ENCODE results near the gene MPO.

Gene MPO

DNA sequence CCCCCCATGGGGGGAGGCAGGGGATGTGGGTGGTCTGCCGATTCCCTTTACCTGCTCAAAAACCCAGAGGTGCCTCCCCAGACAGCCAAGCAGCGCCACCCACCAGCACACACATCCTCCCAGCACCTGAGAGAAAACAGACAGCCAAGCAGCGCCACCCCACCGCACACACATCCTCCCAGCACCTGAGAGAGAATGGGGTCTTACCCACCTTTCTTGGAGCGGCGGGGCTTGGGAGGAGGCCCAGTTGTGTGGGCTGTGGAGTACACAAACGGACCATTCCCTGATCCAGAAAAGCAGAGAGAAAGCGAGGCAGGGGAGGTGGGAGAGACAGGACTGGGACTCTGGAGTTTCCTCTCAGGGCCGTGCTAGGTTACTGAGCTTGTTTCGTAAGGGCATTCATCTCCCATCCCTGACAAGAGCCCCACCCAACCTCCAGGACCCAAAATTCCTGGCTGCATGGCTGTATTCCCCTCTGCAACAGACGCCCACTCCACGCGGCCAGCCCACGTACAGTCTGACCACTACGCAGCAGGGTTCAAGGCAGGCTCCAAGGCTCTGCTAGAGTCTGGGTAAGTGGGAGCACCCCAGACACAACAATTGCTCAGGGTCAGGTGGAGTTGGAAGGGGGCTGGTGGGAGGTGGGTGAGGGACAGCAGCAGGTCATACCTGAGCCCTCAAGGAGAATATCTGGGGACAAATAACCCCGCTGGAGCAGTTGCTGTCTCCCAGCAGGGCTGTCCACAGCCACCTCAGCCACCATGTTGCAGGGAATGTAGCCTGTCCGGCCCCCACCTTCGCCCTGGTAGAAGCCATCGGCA, 25.6 kb upstream of the MPO start:
- DNase-seq = no peak

DNA sequence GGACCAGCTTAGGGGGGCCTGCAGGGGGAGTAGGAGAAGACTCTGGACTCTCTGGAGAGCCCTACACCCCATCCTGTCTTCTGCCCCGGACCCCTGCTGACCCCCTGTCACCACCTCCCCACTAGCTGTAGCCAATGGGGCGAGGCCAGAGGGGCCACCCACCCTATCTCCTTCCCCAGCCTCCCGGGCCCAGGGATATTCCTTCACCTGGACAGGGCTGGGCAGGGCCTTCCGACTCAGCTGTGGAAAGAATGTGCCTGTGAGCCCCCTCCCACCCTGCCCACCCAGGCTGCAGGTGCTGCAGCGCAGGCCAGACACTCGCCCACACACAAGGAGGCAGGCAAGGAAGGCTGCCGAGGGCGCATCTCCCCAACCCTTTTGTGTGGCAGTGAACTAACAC, 24.9 kb upstream of the MPO start:
- no peak for DNase-seq

DNA sequence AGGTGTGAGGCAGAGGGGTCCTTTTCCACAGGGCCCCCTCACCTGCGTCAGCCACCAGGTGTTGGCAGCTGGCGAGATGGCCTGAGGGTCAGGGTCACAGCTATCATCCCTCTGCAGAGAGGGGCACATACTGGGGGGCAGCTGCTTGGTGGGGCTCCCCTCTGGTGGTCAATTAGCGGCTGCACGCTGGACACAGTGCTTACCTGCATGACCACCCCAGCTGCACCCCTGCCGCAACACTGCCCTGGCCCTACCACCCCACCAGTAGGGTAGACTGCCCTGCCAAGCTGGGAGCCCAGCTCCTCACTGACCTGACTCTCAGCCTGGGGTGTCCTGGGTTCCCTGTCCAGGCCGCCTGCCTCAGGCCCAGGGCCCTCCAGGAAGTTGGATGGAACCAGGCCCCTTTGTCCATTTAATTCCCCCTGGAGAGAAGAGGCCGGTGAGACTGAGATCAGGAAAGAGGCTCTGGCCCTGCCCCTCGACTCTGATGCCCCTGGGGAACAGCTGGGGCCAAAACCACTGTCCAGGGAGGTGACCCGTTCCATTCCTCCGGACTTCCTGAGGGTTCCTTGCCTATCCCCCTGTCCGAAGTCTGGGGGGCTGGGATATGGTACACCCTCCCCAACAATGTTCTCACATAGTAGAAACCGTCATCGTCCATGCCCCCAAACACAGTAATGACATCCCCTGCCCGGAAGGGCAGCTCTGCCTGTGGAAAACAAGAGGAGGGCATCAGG, 24.2 kb upstream of the MPO start:
- DNase-seq = no peak

DNA sequence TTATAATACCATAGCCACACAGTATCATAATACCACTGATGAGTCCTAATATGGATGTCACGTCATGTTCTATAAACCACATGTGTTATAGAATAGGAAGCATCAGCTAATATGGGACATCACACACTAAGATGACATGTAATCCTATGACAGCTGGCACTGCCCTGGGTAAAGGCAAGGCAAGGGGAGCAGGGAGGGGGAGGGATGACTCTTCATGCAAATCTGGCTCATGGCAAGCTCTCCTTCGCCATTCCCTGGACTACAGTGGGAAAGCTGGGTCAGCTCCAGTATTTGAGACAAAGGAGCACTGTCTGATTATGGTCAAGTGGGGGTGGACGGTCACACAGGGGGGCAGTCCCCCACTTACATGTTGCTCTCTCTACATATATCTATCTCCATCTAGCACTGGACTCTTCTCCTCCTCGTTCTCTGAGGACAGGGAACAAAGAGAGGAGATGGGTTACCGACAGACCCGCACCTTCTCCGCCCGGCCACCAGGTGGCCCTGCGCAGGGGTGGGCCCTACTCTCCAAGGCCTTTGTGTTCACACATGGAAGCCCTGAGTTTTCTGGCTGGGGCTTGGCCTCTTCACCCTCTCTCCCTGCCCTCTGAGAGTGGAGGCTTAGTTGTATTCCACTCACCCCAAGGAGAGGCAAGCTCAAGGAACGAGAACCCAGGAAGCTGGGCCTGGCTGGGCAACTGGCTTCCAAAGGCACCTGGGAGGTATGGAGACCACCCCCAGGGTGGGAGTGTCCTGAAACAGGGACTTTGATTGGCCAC, 23.4 kb upstream of the MPO start:
- DNase-seq = peak; percentile 8 to 36

DNA sequence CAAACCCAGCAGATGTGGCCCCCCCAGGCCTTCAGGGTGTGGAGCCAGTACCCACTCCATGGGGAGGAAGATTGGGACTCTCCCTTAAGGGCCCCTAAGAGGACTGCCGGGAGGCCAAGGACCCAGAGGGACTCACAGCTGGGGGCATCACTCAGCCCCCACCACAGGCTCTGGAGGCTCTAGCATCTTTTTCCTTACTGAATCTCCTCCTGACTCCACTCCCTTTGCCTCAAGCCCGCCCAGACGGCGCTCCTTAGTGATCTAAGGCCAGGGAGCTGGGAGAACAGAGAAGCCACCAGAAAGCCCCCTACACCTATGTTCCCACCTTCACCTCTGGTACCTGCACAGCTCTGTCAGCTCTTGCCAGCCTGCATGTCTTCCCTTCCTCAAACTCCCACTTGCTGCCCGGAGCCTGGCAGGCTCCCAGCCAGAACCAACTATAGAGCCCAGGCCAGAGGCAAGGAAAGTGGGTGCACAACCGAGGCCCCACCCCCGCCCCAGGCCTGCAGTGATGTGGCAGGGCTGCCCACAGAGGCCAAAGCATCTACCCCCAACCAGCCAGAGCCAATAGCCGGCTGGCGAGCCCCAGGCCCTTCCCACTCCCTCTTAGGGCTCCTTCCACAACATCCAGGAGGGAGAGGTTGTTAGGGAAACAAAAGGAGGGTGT, 22.3 kb upstream of the MPO start:
- DNase-seq = no peak

DNA sequence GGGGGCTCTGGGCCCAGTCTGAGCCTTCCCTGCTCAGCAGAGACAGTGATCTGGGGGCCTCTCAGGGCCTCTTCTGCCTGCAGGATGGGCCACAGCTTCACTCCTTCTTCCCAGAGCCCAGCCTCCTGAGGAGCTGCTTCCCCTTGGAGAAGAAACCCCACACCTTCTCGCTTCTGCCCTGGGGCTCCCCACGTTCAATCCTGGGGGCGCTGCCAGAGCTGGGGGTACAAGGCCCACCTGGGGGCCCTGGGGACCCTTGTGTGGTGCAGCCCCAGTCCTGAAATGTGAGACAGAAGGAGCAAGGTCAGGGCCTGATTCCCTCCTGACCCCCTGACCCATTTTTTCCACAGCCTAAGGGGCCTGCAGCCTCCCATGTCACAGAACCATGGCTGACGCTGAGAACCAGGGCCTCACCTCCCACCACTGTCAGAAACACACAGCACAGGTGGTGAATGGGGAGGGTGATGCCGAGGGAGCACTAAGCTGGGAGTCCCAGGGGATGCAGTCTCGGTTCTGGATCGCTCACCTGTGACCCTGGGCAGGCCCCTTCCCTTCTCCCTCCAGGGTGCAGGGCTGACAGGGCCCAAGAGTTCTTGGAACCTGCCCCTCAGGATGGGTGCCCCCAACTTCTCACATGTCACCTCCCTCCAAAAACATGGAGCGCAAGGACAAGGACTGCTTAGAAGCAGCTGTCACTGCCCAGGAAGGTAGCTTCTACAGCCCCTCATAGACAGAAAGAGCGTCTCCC, 21.6 kb upstream of the MPO start:
- DNase-seq = no peak

DNA sequence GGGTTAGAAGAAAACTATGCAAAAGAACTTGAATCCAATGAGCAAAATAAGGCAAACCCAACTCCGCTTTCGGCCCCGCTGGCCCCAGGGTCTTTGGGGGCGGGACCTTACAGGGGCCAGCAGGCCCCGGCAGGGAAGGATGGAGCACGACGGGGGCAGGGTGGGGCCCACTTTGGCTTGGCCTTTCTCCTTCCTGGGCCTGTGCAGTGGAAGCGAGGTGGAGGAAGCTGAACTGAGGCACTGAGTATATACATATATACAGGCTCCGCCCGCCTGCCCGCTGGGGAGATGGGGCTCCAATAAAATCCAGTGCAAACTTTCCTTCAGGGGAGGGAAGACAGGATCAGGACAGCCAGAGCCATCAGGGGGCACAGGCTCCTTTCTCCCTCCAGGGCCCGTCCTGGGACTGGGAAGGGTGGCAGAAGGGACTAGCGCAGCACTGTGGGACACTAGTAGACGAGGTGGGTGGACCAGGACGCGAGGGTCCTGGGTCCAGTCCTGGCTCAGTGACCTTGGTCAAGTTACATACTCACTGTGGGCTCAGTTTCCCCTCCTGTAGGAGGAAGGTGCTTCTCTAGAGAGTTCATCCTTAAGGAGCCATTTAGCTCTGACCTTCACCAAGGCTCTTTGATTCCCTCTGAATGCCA, 20.9 kb upstream of the MPO start:
- no peak for DNase-seq

DNA sequence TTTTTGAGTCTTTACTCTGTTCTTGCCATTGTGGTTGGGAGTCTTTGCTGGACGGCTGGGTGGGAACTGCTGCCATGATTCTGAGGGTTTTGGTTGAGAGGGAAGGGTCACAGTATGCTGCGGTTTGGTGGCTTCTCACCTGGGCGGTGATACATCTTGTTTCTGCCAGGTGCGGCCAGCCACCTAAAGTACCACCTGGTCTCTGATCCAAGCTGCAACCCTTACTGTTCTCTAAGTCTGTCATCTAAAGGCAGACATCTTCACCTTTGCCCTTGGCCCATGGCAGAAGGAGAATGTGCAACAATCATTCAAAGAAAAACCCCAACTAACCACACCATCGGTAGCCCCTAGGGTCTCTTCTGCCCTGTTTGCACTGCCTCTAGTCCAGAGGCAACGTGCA, 19.6 kb upstream of the MPO start:
- DNase-seq = no peak

DNA sequence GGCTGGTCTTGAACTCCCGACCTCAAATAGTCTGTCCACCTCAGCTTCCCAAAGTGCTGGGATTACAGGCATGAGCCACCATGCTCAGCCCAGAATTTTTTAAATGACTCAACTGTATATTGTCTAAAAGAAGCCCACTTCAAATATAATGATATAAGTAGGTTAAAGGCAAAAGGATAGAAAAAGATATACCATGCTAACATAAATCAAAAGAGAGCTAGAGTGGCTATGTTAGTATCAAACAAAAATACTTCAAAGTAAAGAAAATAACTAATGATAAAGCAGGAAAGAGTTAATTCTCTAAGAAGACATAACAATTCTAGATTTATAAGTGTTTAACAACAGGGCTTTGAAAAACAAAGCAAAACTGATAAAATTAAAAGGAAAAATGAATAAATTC, 13.3 kb upstream of the MPO start:
- no peak for DNase-seq

DNA sequence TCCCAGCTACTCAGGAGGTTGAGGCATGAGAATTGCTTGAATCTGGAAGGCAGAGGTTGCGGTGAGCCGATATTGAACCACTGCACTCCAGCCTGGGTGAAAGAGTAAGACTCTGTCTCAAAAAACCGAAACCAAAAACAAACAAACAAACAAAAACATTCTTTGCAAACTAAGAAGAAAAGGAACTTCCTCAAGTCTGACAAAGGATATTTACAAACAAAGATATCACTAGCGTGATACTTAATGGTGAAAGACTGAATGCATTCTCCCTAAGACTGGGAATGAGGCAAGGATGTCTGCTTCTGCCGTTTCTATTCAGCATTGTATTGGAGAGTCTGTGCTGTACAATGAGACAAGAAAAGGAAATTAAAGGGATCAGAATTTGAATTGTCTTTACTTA, 10.5 kb upstream of the MPO start:
- no peak for DNase-seq

DNA sequence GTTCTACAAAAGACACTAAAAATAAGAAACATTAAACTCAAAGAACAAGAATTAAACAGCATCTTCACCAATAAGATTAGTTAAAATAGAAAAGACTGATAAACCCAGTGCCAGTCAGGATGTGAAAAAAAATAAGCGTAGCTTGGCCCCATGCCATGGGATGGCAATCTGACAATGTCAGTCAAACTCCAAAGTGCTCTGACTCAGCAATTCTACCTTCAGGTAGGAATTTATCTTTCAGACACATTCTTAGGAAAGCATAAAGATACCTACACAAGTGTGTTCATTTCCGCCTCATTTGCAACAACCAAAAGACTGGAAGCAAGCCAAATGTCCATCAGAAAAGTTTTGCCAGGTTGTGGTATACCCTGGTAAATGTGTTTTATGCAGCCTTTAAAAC, 9.1 kb upstream of the MPO start:
- no peak for DNase-seq

DNA sequence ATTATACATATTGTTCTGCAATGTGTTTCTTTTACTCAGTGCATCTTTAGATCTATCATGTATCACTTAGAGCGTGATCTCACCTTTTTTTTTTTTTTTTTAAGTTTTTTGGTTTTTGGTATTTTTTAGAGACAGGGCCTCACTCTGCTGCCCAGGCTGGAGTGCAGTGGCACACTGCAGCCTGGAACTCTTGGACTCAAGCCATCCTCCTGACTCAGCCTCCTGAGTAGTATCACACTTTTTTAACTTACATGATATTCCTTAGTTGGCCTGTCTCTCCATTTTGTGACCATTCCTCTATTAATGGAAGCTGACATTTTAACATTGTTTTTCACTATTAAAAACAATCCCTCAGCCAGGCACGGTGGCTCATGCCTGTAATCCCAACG, 4.7 kb upstream of the MPO start:
- DNase-seq = no peak

DNA sequence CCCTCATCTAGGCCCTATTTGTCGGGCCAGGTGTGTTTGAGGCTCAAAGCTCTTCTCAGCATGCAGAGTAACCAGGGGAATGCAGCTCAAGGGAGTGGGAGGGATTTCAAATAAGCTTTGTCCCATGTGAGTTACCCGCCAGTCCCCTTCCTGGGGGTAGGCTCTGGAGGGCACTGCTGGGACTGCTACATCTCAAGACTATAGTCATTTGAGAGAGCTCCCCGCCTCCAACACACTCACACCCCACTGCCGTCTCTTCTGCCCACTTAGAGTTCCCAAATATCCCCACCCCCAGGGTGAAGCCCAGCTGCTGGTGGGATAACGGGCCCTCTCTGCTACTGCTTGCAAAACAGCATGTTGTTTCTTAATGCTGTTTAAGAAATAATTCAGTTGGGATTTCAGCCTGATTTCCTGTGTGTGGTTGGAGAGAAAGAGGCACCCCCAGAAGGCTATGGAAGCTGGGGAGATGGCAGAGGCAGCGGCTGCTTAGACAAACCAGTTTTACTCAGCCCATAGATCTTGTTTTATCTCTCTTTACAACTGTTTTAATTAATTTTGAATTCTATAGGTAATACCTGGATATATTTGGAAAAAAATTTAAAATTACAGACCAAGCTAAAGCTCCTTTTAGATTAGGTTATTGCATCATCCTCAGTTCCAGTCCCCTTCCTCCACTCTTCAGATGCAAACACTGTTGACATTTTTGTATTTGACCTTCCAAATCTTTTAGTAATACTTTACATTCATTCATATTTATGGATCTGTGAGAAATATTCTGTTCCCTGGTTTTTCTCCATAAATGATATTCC, 4.1 kb upstream of the MPO start:
- DNase-seq = no peak

DNA sequence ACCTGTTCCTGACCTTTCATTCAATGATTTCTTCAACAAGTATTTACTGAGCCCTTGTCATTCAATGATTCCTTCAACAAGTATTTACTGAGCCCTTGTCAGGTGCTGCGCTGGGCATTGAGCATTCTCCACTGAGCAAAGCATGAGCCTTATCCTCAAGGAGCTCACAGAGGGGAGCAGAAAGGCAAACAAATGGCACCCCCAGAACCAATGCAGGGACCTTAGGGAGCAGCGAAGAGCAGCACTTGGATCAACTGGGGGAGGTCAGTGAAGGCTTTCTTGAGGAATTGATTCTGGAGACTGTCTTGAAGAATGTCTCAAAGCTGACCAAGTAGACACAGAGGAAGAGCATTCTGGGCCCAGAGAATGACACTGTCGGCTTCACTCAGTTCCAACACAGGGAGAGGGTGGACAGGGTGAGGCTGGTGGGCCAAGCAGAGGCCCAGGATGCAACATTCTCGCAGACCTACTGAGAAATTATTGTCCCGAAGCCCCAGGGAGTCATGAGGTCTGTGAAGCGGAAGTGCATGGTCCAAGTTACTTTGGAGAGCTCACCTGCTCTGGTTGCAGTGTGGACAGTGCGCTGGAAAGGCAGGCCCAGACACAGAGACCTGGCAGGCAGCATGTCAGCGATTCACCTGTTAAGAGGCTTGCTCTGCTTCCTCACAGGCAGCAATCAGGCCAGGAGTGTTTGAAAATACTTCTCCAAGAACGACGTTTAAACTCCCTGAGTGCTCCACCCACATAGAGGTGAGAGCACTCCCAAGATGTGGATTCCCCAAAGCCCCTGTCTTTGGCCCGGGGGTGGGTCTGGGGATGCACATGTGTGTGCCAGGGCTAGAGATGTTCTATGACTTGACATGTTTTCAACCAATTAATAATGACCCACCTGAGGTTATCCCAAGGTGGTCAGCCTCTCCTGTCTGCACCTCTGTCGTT, 3.2 kb upstream of the MPO start:
- no peak for DNase-seq

DNA sequence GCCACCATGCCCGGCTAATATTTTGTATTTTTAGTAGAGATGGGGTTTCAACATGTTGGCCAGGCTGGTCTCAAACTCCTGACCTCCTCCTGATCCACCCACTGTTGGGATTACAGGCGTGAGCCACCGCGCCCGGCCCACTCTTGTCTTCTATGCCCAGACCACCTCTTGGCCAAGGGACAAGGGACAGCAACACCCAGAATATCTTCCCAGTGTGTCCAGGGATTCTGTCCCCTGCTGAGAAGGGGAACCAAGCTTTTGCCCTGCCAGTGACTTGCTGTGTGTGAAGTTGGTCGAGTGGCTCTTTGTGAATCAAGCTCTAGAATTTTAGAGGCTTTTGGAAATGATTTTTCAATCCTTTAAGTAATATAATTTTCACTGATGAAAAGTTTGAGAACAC, 1.7 kb upstream of the MPO start:
- DNase-seq = no peak

DNA sequence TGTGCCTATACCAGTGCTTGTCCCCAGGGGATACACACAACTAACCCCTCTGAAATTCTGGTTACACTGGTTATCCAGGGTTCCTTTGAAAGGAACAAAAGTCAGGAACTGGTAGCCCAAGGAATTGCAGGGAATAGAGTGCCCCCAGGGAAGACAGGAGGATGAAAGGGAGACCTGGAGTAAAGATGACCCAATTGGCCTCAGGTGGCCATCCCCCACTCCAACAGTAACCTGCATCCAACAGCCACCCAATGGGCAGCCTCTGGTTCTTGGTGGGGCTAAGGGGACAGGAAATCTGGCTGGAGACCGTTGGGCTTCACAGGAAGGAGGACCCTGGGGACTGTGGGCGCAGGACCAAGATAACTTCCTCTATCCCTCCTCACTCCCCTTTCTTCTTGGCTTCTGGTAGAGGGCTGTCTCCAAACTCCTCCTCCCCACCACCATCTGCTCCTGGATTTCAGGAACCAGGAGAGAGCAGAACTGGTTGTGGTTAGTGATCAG, 826 bp upstream of the MPO start:
- no peak for DNase-seq

DNA sequence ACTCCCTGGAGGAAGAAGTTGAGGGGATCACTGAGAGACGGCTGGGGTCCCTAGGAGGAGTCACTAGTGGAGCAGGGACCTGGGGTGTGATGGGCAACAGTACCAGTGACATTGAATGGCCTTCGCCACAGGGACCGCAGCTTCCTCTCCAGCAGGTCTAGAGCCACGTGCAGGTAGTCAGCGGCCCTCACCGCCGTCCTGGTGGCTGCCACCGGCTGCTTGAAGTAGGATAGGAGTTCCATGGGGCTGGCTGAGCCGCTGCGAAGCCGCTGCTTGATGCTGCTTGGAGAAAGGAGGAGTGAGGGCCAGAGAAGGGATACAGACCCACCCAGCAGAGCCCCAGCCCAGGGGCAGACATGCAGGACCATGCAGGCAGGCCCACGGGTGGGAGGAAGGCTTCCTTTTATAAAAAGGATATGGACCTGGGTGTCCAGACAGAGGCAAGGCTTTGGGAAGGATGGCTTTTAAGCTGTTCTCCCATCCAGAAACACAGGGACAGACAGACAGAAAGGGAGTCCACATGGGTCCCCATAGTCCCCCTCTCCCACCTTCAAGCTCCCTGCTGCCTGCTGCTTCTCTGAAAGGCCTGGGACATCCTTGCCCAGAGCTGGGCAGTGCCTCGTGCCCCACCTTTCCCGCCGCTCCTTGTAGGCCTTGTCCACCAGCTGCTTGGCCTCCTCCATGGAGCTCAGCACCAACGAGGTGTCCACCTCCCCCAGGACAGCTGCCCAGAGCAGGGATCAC, 827 bp downstream of the MPO start:
- DNase-seq = no peak

DNA sequence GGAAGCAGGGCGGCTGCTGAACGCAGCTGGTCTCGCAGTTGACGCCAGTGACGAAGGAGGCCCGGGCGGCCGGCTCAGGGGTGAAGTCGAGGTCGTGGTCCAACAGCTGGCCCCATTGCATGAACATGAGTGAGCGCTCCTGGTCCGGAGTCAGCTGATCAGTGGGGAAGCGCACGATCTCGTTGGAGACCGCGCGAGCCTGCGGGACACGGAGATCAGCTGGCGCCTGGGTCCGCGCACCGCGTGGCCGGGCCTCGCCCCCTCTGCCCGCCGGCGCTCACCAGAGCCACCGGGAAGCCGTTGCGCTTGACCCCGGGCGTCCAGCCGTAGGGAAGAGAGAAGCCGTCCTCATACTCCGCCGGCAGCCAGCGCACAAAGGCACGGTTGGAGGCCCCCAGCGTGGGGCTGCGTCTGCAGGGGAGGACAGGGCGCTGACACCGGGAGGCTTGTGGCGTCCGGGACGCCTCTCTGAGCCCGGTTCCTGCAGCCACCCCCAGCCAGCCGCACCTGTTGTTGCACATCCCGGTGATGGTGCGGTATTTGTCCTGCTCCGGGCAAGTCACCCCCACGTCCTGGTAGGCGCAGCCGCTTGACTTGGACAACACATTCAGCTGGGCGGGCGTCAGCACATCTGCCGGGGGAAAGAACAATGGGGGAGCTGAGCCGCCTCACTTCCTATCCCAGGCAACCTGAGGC, 1.6 kb downstream of the MPO start:
- no peak for DNase-seq

Measured in SHP77 (cell line).